LHCN-M2 (cell line): ENCODE data around the gene TRIM67. TPM values are rescaled to one million over a fixed set of nuclear protein-coding genes. Genes with fewer than 3 reads are reported as not detected.
A peak's percentile ranks its signal among the peaks of the same experiment; 100 is the strongest.
"Not testable (repeated sequence)": the region's sequence is repeated elsewhere in the genome, so short reads cannot be mapped to it uniquely, and the experiment has no call there.

Source experiments
- DNase-seq: peaks from one replicate; pipeline ENCODE4 v3.0.0-alpha.2; 2012; ENCODE audit warnings: low read depth
- polyA plus RNA-seq: library from polyadenylated mRNA; unstranded; fragments of >200 nt; gene quantifications from one replicate; pipeline ENCODE4 v1.2.1, GENCODE V29; 2012; ENCODE audit warnings: missing spikeins
- total RNA-seq: library from RNA; depleted of rRNA; stranded (reverse); fragments of >200 nt; gene quantifications from 2 replicates; pipeline ENCODE4 v1.2.3, GENCODE V29; 2014; rRNA removed

The TRIM67 gene
- not detected in 2 replicates for total RNA-seq
- polyA plus RNA-seq: not detected

GRCh38 chr1:231161667-231162296 is at the start of gene TRIM67:
TRIM67 (plus strand) TSS chr1:231162058; CDS start chr1:231162970, 912 bp downstream.
- DNase-seq: peak; percentile 3

GRCh38 chr1:231116738-231117137 is 45.1 kb upstream of the TRIM67 start:
- DNase-seq: no peak

GRCh38 chr1:231118704-231119453 is 43.0 kb upstream of the TRIM67 start:
- no peak for DNase-seq

- DNase-seq: no peak
These were observed 40.3 kb upstream of the TRIM67 start for GRCh38 chr1:231121533-231121932.

GRCh38 chr1:231122143-231122542 is 39.7 kb upstream of the TRIM67 start:
- no peak for DNase-seq

- DNase-seq: no peak
These were observed 37.1 kb upstream of the TRIM67 start for GRCh38 chr1:231124746-231125145.

GRCh38 chr1:231125972-231126580 is 35.8 kb upstream of the TRIM67 start:
- DNase-seq: no peak

- not testable (repeated sequence) for DNase-seq
These were observed 34.8 kb upstream of the TRIM67 start for GRCh38 chr1:231127106-231127505.

- DNase-seq: not testable (repeated sequence)
These were observed 33.4 kb upstream of the TRIM67 start for GRCh38 chr1:231128471-231128870.

- DNase-seq: no peak
These were observed 31.3 kb upstream of the TRIM67 start for GRCh38 chr1:231130544-231130943.

GRCh38 chr1:231132591-231132990 is 29.3 kb upstream of the TRIM67 start:
- not testable (repeated sequence) for DNase-seq

GRCh38 chr1:231134624-231135023 is 27.2 kb upstream of the TRIM67 start:
- DNase-seq: no peak

- DNase-seq: no peak
These were observed 23.6 kb upstream of the TRIM67 start for GRCh38 chr1:231138236-231138635.

- peak; percentile 3 for DNase-seq
These were observed 22.7 kb upstream of the TRIM67 start for GRCh38 chr1:231139125-231139649.

GRCh38 chr1:231139659-231140654 is 21.9 kb upstream of the TRIM67 start:
- DNase-seq: peak; percentile 7

GRCh38 chr1:231144416-231145193 is 17.3 kb upstream of the TRIM67 start:
- DNase-seq: no peak

- DNase-seq: no peak
These were observed 14.0 kb upstream of the TRIM67 start for GRCh38 chr1:231147896-231148295.

GRCh38 chr1:231151811-231152210 is 10.0 kb upstream of the TRIM67 start:
- DNase-seq: no peak

GRCh38 chr1:231153726-231154125 is 8.1 kb upstream of the TRIM67 start:
- no peak for DNase-seq

GRCh38 chr1:231155808-231156207 is 6.0 kb upstream of the TRIM67 start:
- no peak for DNase-seq
